ENCODE results near the gene DOCK9. TPM values are rescaled to one million over a fixed set of nuclear protein-coding genes. Genes with fewer than 3 reads are reported as not detected.

Gene DOCK9
- total and polyA plus RNA-seq, 2 experiments from 2014 or later: 8.5 to 57.7 TPM

GRCh38 chr13:98821372-98822224 lies 156.3 kb downstream of the DOCK9 start:
- peaks cover 38% of the 10 kb centered on the region for H3K4me1 Mint-ChIP-seq
- H3K9me3 Mint-ChIP-seq: no peaks in the 10 kb centered on the region
- no peaks in the 10 kb centered on the region for H3K36me3 Mint-ChIP-seq (ENCODE audit: low read depth)
- peak overlapping the region; percentile 78; the same call in 1 of the 2 replicates for H2AFZ ChIP-seq
- no peaks in the 10 kb centered on the region for H4K20me1 ChIP-seq (replicated peaks; ENCODE audit: insufficient read depth)
- no peaks in the 10 kb centered on the region for H3K36me3 ChIP-seq (ENCODE audit: insufficient read depth)
- H3K4me3 Mint-ChIP-seq: no peak overlapping the region
- no peak overlapping the region for H3K4me3 ChIP-seq
- H3K9me2 ChIP-seq (ENCODE audit: insufficient read depth): 0 out of 2 replicates have a peak, but pooled peaks cover 3% of the 10 kb centered on the region
- TF ChIP-seq REST (IDR thresholded peaks at IDR 0.05; ENCODE audit: unreplicated experiment) (no peak), POLR2AphosphoS5 (IDR thresholded peaks at IDR 0.05; ENCODE audit: low read depth) (no peak), STAT1 (IDR thresholded peaks at IDR 0.05; ENCODE audit: unreplicated experiment) (no peak)
- H3K27me3 Mint-ChIP-seq (ENCODE audit: insufficient read depth, low read depth, poor library complexity): peaks cover 2% of the 10 kb centered on the region
- H3F3A ChIP-seq (replicated peaks; ENCODE audit: low read depth): no peaks in the 10 kb centered on the region
- DNase-seq (ENCODE audit: low spot score) (peak; percentile 48), ATAC-seq (peak; percentile 71)
- H3K27ac ChIP-seq (ENCODE audit: low read depth): peak overlapping the region; percentile 53; the same call in 1 of the 2 replicates
- H3K79me2 ChIP-seq (replicated peaks; ENCODE audit: insufficient read depth): no peaks in the 10 kb centered on the region
- peaks cover 27% of the 10 kb centered on the region for H3K4me1 ChIP-seq (ENCODE audit: insufficient read depth)
- H3K27me3 ChIP-seq (ENCODE audit: insufficient read depth): no peaks in the 10 kb centered on the region
- peak overlapping the region; percentile 16; the same call in 1 of the 2 replicates for H3K4me2 ChIP-seq
- H3K27ac Mint-ChIP-seq: peak overlapping the region; percentile 94

- Histone ChIP-seq H3K27ac (ENCODE audit: low read depth) (peak overlapping the region; percentile 53; the same call in 1 of the 2 replicates), H3K79me2 (replicated peaks; ENCODE audit: insufficient read depth) (no peaks in the 10 kb centered on the region), H3K36me3 (ENCODE audit: insufficient read depth) (no peaks in the 10 kb centered on the region), H3K9me2 (ENCODE audit: insufficient read depth) (0 out of 2 replicates have a peak, but pooled peaks cover 3% of the 10 kb centered on the region), H3K4me3 (no peak overlapping the region), H3F3A (replicated peaks; ENCODE audit: low read depth) (no peaks in the 10 kb centered on the region), H3K4me2 (peak overlapping the region; percentile 16; the same call in 1 of the 2 replicates), H3K4me1 (ENCODE audit: insufficient read depth) (peaks cover 20% of the 10 kb centered on the region), H4K20me1 (replicated peaks; ENCODE audit: insufficient read depth) (no peaks in the 10 kb centered on the region), H3K27me3 (ENCODE audit: insufficient read depth) (no peaks in the 10 kb centered on the region), H2AFZ (peak overlapping the region; percentile 78; the same call in 1 of the 2 replicates)
- peaks cover 35% of the 10 kb centered on the region for H3K4me1 Mint-ChIP-seq
- H3K4me3 Mint-ChIP-seq: no peak overlapping the region
- peaks cover 2% of the 10 kb centered on the region for H3K27me3 Mint-ChIP-seq (ENCODE audit: insufficient read depth, low read depth, poor library complexity)
- no peaks in the 10 kb centered on the region for H3K36me3 Mint-ChIP-seq (ENCODE audit: low read depth)
- no peak for DNase-seq (ENCODE audit: low spot score)
- H3K9me3 Mint-ChIP-seq: no peaks in the 10 kb centered on the region
- peak; percentile 26; the same call in 2 of the 3 replicates for ATAC-seq
- H3K27ac Mint-ChIP-seq: peak overlapping the region; percentile 94
- TF ChIP-seq ZNF331 (CRISPR knock-in tag; IDR thresholded peaks at IDR 0.05; ENCODE audit: low read depth) (no peak), ETS1 (IDR thresholded peaks at IDR 0.05) (no peak), EZH2phosphoT487 (IDR thresholded peaks at IDR 0.05; ENCODE audit: unreplicated experiment) (no peak), REST (IDR thresholded peaks at IDR 0.05; ENCODE audit: unreplicated experiment) (no peak)
These were observed 157.0 kb downstream of the DOCK9 start for GRCh38 chr13:98820744-98821371.
